HEK293T (cell line): ENCODE data around the gene SCMH1.

Source experiments
- ARNT ChIP-seq: fragments of 450-650 bp; IDR thresholded peaks from 2 replicates; pipeline ENCODE4 v1.6.1; 2017; ENCODE audit warnings: mild to moderate bottlenecking
- BHLHE40 ChIP-seq: fragments of 450-650 bp; IDR thresholded peaks from 2 replicates; pipeline ENCODE4 v1.6.1; 2016; ENCODE audit warnings: mild to moderate bottlenecking, moderate library complexity, borderline replicate concordance
- ELF4 ChIP-seq: fragments of 450-650 bp; IDR thresholded peaks from 2 replicates; pipeline ENCODE4 v1.6.1; 2017; ENCODE audit warnings: antibody characterized with exemption
- FOXA1 ChIP-seq: fragments of 450-650 bp; IDR thresholded peaks from 2 replicates; pipeline ENCODE4 v1.6.1; 2016; ENCODE audit warnings: mild to moderate bottlenecking
- FOXK2 ChIP-seq: fragments of 450-650 bp; IDR thresholded peaks from 2 replicates; pipeline ENCODE4 v1.6.1; 2016; ENCODE audit warnings: mild to moderate bottlenecking
- HDGF ChIP-seq: fragments of 450-650 bp; IDR thresholded peaks from 2 replicates; pipeline ENCODE4 v1.6.1; 2017; ENCODE audit warnings: antibody characterized with exemption, borderline replicate concordance
- SP1 ChIP-seq: fragments of 450-650 bp; IDR thresholded peaks from 2 replicates; pipeline ENCODE4 v1.6.1; 2017
- SUZ12 ChIP-seq: fragments of 450-650 bp; IDR thresholded peaks from 2 replicates; pipeline ENCODE4 v1.6.1; 2016; ENCODE audit warnings: mild to moderate bottlenecking
- ZNF384 ChIP-seq: fragments of 450-650 bp; IDR thresholded peaks from 2 replicates; pipeline ENCODE4 v1.6.1; 2016
- TF ChIP-seq, protein P1 (sequence below): fragments of 450-650 bp; IDR thresholded peaks from 2 replicates; pipeline ENCODE4 v1.6.1; 2016

DNA sequence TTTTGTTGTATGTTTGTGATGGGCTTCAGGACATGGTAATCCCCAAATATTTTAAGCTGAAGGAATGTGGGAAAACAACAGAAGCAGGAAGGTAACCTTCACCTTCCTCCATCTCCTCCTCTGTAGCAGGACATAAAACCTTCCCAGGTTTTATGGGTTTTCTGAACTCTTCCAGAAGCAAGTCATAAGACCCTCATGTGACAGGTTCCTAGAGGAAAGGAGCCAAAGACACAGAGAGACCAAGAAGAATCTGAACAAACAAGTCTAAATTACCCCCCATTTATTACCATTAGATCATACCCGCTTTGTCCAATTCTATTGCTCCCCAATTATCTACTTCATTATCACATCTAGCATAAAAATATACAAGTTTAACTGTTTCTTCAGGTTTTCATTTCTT, 28.8 kb downstream of the SCMH1 start:
- TF ChIP-seq ZNF384 (no peak), ARNT (no peak), SP1 (no peak), ELF4 (no peak), BHLHE40 (no peak), SUZ12 (no peak), FOXK2 (no peak), HDGF (no peak), FOXA1 (no peak)
- TF ChIP-seq, protein P1, sequence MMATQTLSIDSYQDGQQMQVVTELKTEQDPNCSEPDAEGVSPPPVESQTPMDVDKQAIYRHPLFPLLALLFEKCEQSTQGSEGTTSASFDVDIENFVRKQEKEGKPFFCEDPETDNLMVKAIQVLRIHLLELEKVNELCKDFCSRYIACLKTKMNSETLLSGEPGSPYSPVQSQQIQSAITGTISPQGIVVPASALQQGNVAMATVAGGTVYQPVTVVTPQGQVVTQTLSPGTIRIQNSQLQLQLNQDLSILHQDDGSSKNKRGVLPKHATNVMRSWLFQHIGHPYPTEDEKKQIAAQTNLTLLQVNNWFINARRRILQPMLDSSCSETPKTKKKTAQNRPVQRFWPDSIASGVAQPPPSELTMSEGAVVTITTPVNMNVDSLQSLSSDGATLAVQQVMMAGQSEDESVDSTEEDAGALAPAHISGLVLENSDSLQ: no peak
